K562 (cell line): ENCODE data around the gene GABBR1. TPM values are rescaled to one million over a fixed set of nuclear protein-coding genes. Genes with fewer than 3 reads are reported as not detected.

Experiments used
- ATAC-seq: fragments of 200-7000 bp; cut with Tn5 transposase; 3 replicates; pipeline ENCODE4 v1.9.1; 2020; ENCODE audit warnings: moderate library complexity
- BruUV-seq: library from RNA; stranded (reverse); fragments of 400-500 nt; replicated peaks from 2 replicates; lab custom pipeline; 2021; lab: Mats Ljungman, UMichigan
- CTCF ChIA-PET: fragments of 300-600 bp; formaldehyde crosslinking; extraction: SDS; loops from one replicate; lab custom pipeline; 2021; ENCODE audit warnings: low intra/inter-chr PET ratio; lab: Yijun Ruan, JAX
- POLR2A ChIA-PET: fragments of 300-600, 350-650 bp; sonication (Branson Sonifier 250); formaldehyde crosslinking; extraction: SDS; loops from one replicate; lab custom pipeline; 2021; ENCODE audit warnings: antibody characterized with exemption, inconsistent platforms; lab: Yijun Ruan, JAX
- DNase-seq, 4 experiments: peaks; one replicate each; pipeline versions ENCODE4 v3.0.0 to v3.0.0-alpha.2; 2011 to 2018; ENCODE audit warnings: low spot score in 3 of 4, mixed read lengths in 3 of 4; ENCODE audit errors: extremely low read depth in 1 of 4
- FAIRE-seq: peaks from 2 replicates; lab custom pipeline; 2011; peaks lifted over from hg19 to GRCh38; lab: Jason Lieb, UNC
- H2AFZ ChIP-seq: 2 replicates; pipeline ENCODE4 v1.6.0; 2011; ENCODE audit warnings: low read depth, low read length, control low read depth, inconsistent platforms
- H3K27ac ChIP-seq: fragments of 200-600 bp; 3 replicates; pipeline ENCODE4 v1.8.0; 2011; ENCODE audit warnings: low read depth, mild to moderate bottlenecking, control low read depth, inconsistent platforms, low read length, moderate library complexity, mixed read lengths; ENCODE audit errors: extremely low read depth
- H3K27me3 ChIP-seq, 2 experiments: fragments of 300-600 bp in 1 of 2; 2 replicates in 1 of 2; 3 replicates in 1 of 2; pipeline versions ENCODE4 v1.6.0 to v1.8.0; 2011; ENCODE audit warnings: inconsistent platforms in 2 of 2, low read length in 2 of 2, mild to moderate bottlenecking in 1 of 2, mixed read lengths in 1 of 2, moderate library complexity in 1 of 2; ENCODE audit not compliant: control insufficient read depth in 2 of 2, insufficient read depth in 2 of 2
- H3K36me3 ChIP-seq: fragments of 300-600 bp; 3 replicates; pipeline ENCODE4 v1.8.0; 2011; ENCODE audit warnings: mild to moderate bottlenecking, low read length, inconsistent platforms; ENCODE audit not compliant: control insufficient read depth, insufficient read depth
- H3K4me1 ChIP-seq, 2 experiments: fragments of 200-600 bp in 1 of 2; replicated peaks in 1 of 2; 2 replicates in 1 of 2; 3 replicates in 1 of 2; pipeline versions ENCODE4 v1.5.1 to v1.8.0; 2011; ENCODE audit warnings: inconsistent platforms in 2 of 2, low read length in 2 of 2, mild to moderate bottlenecking in 1 of 2, mixed read lengths in 1 of 2, moderate library complexity in 1 of 2; ENCODE audit not compliant: control insufficient read depth in 2 of 2, insufficient read depth in 2 of 2
- H3K4me2 ChIP-seq: 2 replicates; pipeline ENCODE4 v1.6.1; 2011; ENCODE audit warnings: low read length, control low read depth, inconsistent platforms, mixed read lengths; ENCODE audit not compliant: insufficient read depth
- H3K4me3 ChIP-seq: fragments of 200-600 bp; sonication (generic), shearing (Covaris generic); 2 replicates; pipeline ENCODE4 v1.5.1; 2016; ENCODE audit warnings: control low read depth, inconsistent platforms
- H3K79me2 ChIP-seq: fragments of 200-600 bp; 3 replicates; pipeline ENCODE4 v1.8.0; 2011; ENCODE audit warnings: low read length, inconsistent platforms; ENCODE audit not compliant: control insufficient read depth, insufficient read depth
- H3K9ac ChIP-seq, 2 experiments: 2 replicates each; pipeline versions ENCODE4 v1.6.0 to v1.6.1; 2011; ENCODE audit warnings: low read depth in 2 of 2, low read length in 2 of 2, control low read depth in 1 of 2, inconsistent platforms in 1 of 2, mild to moderate bottlenecking in 1 of 2, mixed read lengths in 1 of 2; ENCODE audit not compliant: insufficient read depth in 1 of 2
- H3K9me1 ChIP-seq: one replicate; pipeline ENCODE4 v1.6.0; 2011; ENCODE audit warnings: inconsistent platforms, mild to moderate bottlenecking, low read length, moderate library complexity; ENCODE audit not compliant: control insufficient read depth, insufficient read depth
- H3K9me3 ChIP-seq: replicated peaks from 2 replicates; pipeline ENCODE4 v1.5.1; 2011; ENCODE audit warnings: low read depth, low read length, inconsistent platforms; ENCODE audit not compliant: control insufficient read depth, insufficient read depth
- H4K20me1 ChIP-seq: replicated peaks from 2 replicates; pipeline ENCODE4 v1.6.1; 2011; ENCODE audit warnings: low read length, inconsistent platforms, mixed read lengths; ENCODE audit not compliant: control insufficient read depth, insufficient read depth
- E2F6 ChIP-seq, 2 experiments: IDR thresholded peaks; 2 replicates each; pipeline ENCODE4 v1.6.1; 2011; ENCODE audit warnings: borderline replicate concordance in 1 of 2, control low read depth in 1 of 2, low read depth in 1 of 2, low read length in 1 of 2, mild to moderate bottlenecking in 1 of 2, mixed read lengths in 1 of 2, moderate library complexity in 1 of 2; ENCODE audit not compliant: insufficient read depth in 1 of 2, insufficient read length in 1 of 2, poor library complexity in 1 of 2, severe bottlenecking in 1 of 2; ENCODE audit errors: extremely low read depth in 1 of 2
- HNRNPL ChIP-seq: fragments of 200-400 bp; formaldehyde crosslinking; IDR thresholded peaks from 2 replicates; pipeline ENCODE4 v1.6.1; 2017; ENCODE audit warnings: low read depth, mild to moderate bottlenecking, low read length
- PYGO2 ChIP-seq: fragments of 450-650 bp; IDR thresholded peaks from 2 replicates; pipeline ENCODE4 v1.6.1; 2016; ENCODE audit warnings: mild to moderate bottlenecking, missing genetic modification characterization, moderate library complexity, missing compliant biosample characterization
- TEAD1 ChIP-seq, 2 experiments: fragments of 450-650 bp in 1 of 2; sonication (generic) in 1 of 2; formaldehyde crosslinking; IDR thresholded peaks; 2 replicates each; pipeline versions ENCODE4 v1.4.0 to v1.8.0; 2020 to 2022; ENCODE audit warnings: mild to moderate bottlenecking in 2 of 2, missing genetic modification reagents in 1 of 2
- TEAD4 ChIP-seq, 2 experiments: sonication (generic) in 1 of 2; formaldehyde crosslinking in 1 of 2; IDR thresholded peaks; 2 replicates each; pipeline versions ENCODE4 v1.6.1 to v1.8.0; 2012 to 2022; ENCODE audit warnings: borderline replicate concordance in 1 of 2, inconsistent platforms in 1 of 2, low read length in 1 of 2, mild to moderate bottlenecking in 1 of 2, missing genetic modification reagents in 1 of 2
- USF2 ChIP-seq: sonication (generic); formaldehyde crosslinking; IDR thresholded peaks from 2 replicates; pipeline ENCODE4 v1.5.0; 2020; ENCODE audit warnings: missing genetic modification reagents
- ZNF24 ChIP-seq: fragments of 450-650 bp; IDR thresholded peaks from 2 replicates; pipeline ENCODE4 v1.6.1; 2016
- WGBS: fragments of 100-300 bp; shearing (Covaris generic); methylation state at CpG from one replicate; pipeline ENCODE4 v1.1.6; 2016; ENCODE audit warnings: low coverage, mixed read lengths; ENCODE audit not compliant: insufficient coverage; ENCODE audit errors: missing lambda C conversion rate; 5-methylcytosine and 5-hydroxymethylcytosine counted together
- in situ Hi-C: fragments of 300-500 bp; cut with MboI; formaldehyde crosslinking; loops from 4 replicates; pipeline ENCODE4 v1.15.0; 2018; ENCODE audit warnings: inconsistent platforms, mixed read lengths
- intact Hi-C: fragments of 100-400 bp; cut with micrococcal nuclease; formaldehyde crosslinking; loops from 2 replicates; pipeline ENCODE4 v1.14.2; 2022
- polyA plus RNA-seq, 8 experiments: library from polyadenylated mRNA; depleted of rRNA in 4 of 8; stranded (reverse) in 5 of 8; unstranded in 3 of 8; fragments of >200 nt; fragmentation: Nextera tagmentation in 2 of 8; fragmentation: Illumina TruSeq in 1 of 8; extraction: Ambion mirVana in 2 of 8; extraction: Trizol in 1 of 8; gene quantifications; 2 replicates each; pipeline versions ENCODE4 v1.2.1 to v1.2.3, GENCODE V29; 2011 to 2014; ENCODE audit warnings: inconsistent platforms in 1 of 8, missing spikeins in 1 of 8
- total RNA-seq, 7 experiments: library from RNA; depleted of rRNA in 6 of 7; stranded (reverse); fragments of >200 nt in 6 of 7; fragmentation: Illumina TruSeq in 2 of 7; extraction: Trizol in 2 of 7; gene quantifications; 2 replicates each; pipeline versions ENCODE4 v1.2.1 to v1.2.3, GENCODE V29; 2011 to 2021; ENCODE audit warnings: low replicate concordance in 1 of 7

The GABBR1 gene
- total and polyA plus RNA-seq, 9 of the 15 experiments (the other 6 are each of a cell fraction or from before 2014, with no cell fraction given) = 2.2 to 48.3 (median 20.8) TPM

GRCh38 chr6:29590218-29590808, 42.7 kb downstream of the GABBR1 start:
- CTCF ChIA-PET = interaction anchor here (0.7 to 1.4 kb wide), 7 partner anchors 153 to 903 kb away, joined by 3 to 5 read pairs (median 3); partner anchors contain the start of gene OR12D1
- peak; percentile 37 for FAIRE-seq
- H3K4me2 ChIP-seq = no peak overlapping the region
- no peak overlapping the region for H3K27ac ChIP-seq
- no peak for DNase-seq
- no peak overlapping the region for H3K9ac ChIP-seq
- ATAC-seq = no peak
- peaks cover 3 to 10% of the 10 kb centered on the region in 2 experiments; a peak in 1 of 5 replicates for H3K27me3 ChIP-seq
- in situ Hi-C loops = loop anchor here (25.0 kb wide), 1 partner anchor 753 kb away; no protein-coding TSS in a partner anchor
- H3K36me3 ChIP-seq = no peaks in the 10 kb centered on the region
- H4K20me1 ChIP-seq = no peaks in the 10 kb centered on the region; the same call in 1 of the 2 replicates
- no peaks in the 10 kb centered on the region for H3K4me1 ChIP-seq
- H3K79me2 ChIP-seq = no peaks in the 10 kb centered on the region
- WGBS = 15% methylated on average over 4 of the region's 4 CpGs
- TF ChIP-seq ZNF24 (peak; percentile 51; the same call in 1 of the 2 replicates), TEAD4 (IDR thresholded peaks at IDR 0.05; ENCODE audit: low read length) (no peak), TEAD4 (CRISPR knock-in tag; IDR thresholded peaks at IDR 0.05; ENCODE audit: borderline replicate concordance) (no peak), E2F6 (IDR thresholded peaks at IDR 0.05; ENCODE audit: borderline replicate concordance in 1 of 2, extremely low read depth in 1 of 2, insufficient read depth in 1 of 2, insufficient read length in 1 of 2, low read depth in 1 of 2, low read length in 1 of 2, poor library complexity in 1 of 2, severe bottlenecking in 1 of 2) (no peak), PYGO2 (tag) (no peak), HNRNPL (no peak), USF2 (CRISPR knock-in tag) (no peak), TEAD1 (CRISPR knock-in tag; IDR thresholded peaks at IDR 0.05) (no peak)
- intact Hi-C loops = no loop called here
- H3K9me1 ChIP-seq = no peaks in the 10 kb centered on the region
- no peak overlapping the region for H3K4me3 ChIP-seq
- POLR2A ChIA-PET = interaction anchor here (1.0 kb wide), 1 partner anchor 28 kb away, joined by 3 read pairs; no protein-coding TSS in a partner anchor
- H2AFZ ChIP-seq = no peak overlapping the region
- no peaks in the 10 kb centered on the region for H3K9me3 ChIP-seq
- BruUV-seq = no TSS peak
